T1000 (cell line): ENCODE measurements around the gene RFX1.
"Not testable (repeated sequence)": the region's sequence is repeated elsewhere in the genome, so short reads cannot be mapped to it uniquely, and the experiment has no call there.

Experiments
- DNase-seq: peaks from one replicate; lab custom pipeline; 2025; ENCODE audit warnings: mixed read lengths; lab: John Stamatoyannopoulos, UW

RFX1 gene

DNA sequence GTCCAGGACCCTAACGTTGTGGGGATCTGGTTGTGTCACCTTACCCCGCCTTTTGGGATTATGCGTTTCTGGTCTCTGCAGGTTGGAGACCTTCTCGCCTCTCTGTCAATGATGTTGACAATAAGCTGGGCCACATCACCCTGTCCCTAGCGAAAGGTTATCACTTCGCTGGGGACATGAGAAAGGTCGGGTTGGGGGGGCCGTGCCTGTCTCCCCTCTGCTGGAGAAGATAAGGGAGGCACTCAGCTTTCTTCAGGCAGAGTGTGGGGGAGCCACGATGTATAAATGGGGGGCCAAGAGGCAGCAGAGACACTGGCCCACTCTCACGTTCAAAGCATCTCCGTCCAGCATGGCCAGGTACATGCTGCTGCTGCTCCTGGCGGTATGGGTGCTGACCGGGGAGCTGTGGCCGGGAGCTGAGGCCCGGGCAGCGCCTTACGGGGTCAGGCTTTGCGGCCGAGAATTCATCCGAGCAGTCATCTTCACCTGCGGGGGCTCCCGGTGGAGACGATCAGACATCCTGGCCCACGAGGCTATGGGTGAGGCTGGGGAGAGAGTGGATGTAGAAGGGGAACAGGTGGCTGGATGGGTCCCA, 21.8 kb upstream of the RFX1 start, which contains the start of gene RLN3:
Gene RLN3 (plus strand): TSS at position 293 of the 595 bp plus-strand sequence. CDS start 57 bp downstream, at position 350.
- DNase-seq = no peak

GRCh38 chr19:14026652-14027192, 20.6 kb upstream of the RFX1 start:
- not testable (repeated sequence) for DNase-seq

GRCh38 chr19:14023404-14024235, 17.5 kb upstream of the RFX1 start:
- DNase-seq = no peak

DNA sequence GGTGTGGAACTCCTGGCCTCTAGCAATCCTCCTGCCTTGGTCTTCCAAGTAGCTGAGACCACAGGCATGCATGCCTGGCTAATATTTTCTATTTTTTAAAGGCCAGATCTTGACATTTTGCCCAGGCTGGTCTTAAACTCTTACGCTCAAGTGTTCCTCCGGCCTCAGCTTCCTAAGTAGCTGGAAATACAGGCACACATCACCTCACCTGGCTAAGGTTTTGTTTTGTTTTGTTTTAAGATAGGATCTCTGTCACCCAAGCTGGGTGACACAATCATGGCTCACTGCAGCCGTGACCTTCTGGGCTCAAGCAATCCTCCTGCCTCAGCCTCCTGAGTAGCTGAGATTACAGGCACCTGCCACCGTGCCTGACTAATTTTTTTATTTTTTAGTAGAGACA, 16.3 kb upstream of the RFX1 start:
- DNase-seq = no peak

DNA sequence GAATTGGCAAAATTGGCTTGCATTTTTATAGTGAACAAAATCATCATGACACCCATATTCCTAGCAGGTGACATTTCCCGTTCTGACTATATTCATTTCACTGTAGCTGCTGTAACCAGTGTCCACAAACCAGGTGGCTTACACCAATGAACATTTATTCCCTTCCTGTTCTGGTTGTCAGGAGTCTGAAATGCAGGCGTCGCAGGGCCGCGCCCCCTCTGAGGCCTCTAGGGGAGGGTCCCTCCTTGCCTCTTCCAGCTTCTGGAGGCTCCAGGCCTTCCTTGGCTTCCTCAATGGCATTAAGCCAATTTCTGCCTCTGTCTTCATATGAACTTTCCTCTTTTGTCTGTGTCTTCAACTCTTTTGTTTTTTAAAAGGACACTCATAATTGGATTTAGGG, 15.4 kb upstream of the RFX1 start:
- no peak for DNase-seq

- not testable (repeated sequence) for DNase-seq
These were observed 13.6 kb upstream of the RFX1 start for GRCh38 chr19:14019739-14020138.

DNA sequence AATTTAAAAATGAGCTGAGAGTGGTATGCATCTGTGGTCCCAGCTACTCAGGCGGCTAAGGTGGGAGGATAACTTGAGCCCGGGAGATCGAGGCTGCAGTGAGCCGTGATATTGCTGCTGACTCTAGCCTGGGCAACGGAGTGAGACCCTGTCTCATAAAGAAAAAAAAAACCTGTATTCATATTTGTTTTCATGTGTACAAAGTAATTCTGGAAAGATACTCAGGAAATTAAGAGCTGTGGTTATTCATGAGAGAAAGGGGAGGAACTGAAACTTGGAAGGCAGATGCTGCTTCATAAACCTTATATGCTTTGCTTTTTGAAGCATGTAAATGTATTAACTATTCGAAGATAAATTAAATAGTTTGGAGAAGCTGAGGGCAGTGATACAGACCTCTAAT, 13.0 kb upstream of the RFX1 start:
- no peak for DNase-seq

DNA sequence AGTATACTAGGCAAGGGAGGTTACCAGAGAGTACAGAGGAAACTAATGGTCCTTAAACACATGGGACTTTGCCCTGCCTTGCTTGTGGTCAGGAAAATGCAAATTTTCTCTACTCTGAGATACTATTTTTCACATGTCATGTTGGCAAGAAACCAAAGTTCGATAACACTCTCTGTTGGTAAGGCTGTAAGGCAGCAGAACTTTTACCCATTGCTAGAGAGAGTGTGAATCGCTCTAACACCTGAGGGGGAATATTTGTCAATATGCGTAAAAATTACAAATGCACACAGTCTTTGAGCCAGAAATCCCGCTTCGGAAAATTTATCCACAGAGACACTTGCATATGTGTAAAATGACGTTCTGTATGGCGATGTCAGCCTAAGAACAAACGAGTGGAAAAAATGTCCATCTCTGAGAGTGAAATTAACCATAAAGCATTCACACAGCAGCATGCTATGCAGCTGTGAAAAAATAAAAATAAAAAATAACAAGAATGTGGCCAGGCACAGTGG, 9.5 kb upstream of the RFX1 start:
- no peak for DNase-seq

DNA sequence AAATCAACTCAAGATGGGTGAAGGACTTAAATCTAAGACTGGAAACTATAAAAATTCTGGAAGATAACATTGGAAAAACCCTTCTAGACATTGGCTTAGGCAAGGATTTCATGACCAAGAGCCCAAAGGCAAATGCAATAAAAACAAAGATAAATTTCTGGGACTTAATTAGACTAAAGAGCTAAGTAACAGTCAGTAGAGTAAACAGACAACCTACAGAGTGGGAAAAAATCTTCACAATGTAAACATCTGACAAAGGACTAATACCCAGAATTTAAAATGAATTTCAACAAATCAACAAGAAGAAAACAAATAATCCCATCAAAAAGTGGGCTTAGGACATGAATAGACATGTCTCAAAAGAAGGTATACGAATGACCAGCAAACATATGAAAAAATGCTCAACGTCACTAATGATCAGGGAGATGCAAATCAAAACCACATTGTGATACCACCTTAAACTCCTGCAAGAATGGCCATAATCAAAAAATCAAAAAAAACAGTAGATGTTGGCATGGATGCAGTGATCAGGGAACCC, 6.3 kb upstream of the RFX1 start:
- no peak for DNase-seq

GRCh38 chr19:14006766-14007562, 844 bp upstream of the RFX1 start:
- DNase-seq = no peak

DNA sequence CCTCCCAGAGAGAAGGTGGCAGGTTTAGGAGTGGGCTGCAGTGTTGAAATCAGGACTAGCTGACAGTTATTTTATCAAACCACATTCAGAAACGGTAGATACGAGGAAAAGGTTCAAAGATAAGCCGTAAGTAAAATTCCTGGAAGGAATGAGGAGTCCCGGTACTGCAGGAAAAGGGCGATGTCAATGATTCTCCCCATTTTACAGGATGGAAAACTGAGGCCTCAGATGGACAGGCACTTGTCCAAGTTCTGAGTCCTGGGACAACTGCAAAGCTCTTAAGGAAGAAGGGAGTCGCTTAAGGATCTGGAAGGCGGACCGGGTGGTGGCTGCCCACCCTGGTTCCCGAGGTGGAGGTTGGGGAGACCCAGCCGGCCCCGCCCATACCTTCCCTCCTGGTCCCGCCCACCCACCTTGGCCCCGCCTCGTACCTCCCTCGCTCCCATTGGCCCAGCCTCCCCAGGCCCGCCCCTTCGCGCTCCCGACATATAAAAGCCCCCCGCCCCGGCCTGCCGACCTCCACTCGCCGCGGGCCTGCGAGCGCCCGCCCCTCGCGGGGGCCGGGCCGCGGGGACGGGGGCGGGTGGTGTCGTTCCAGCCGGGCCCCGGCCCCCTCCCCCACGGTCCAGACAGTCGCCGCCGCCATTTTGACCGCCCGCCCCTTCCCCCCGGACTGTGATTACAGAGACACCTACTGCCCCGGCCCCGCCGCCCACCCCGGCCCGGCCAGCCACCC, 603 bp downstream of the RFX1 start:
- DNase-seq = peak; percentile 72

GRCh38 chr19:14004619-14005348, 1.3 kb downstream of the RFX1 start:
- DNase-seq = no peak

GRCh38 chr19:14003251-14004055, 2.7 kb downstream of the RFX1 start:
- no peak for DNase-seq

DNA sequence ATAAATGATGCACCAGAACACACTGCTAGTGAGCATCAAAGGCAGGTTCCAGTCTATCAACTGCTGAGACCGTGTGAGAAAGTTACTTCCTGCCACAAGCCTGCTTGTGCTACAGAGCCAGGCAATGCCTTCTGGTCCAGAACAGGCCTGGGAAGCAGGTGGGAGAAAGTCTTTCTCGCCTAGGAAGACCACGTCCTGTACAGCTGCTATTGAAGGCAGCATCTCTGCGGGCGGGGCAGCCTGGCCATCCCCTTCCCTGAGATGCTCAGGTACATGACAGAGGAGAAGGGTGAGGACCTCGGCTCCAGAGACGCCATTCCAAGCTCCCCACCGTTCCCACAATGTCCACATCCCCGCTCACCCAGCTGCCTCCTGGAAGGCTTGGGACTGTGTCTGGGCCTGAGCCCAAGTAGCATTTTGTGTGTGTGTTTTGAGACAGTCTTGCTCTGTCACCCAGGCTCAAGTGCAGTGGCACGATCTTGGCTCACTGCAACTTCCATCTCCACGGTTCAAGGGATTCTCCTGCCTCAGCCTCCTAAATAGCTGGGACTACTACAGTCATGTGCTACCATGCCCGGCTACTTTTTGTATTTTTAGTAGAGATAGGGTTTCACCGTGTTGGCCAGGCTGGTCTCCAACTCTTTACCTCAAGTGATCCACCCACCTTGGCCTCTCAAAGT, 3.4 kb downstream of the RFX1 start:
- DNase-seq = no peak

- no peak for DNase-seq
These were observed 5.3 kb downstream of the RFX1 start for GRCh38 chr19:14000691-14001375.

- no peak for DNase-seq
These were observed 7.0 kb downstream of the RFX1 start for GRCh38 chr19:13999085-13999484.

- no peak for DNase-seq
These were observed 7.7 kb downstream of the RFX1 start for GRCh38 chr19:13998426-13998825.

GRCh38 chr19:13997631-13997962, 8.5 kb downstream of the RFX1 start:
- DNase-seq = no peak
